Activated CD4-positive, alpha-beta memory T cell treated with anti-CD3 and anti-CD28 coated beads for 36 hours (primary cell): Measurements from ENCODE around the gene ZNF25. TPM values are rescaled to one million over a fixed set of nuclear protein-coding genes. Genes with fewer than 3 reads are reported as not detected.

Experiments
- CTCF ChIA-PET: fragments of 350-600 bp; sonication (Branson Sonifier 250); formaldehyde crosslinking; loops from one replicate; lab custom pipeline; 2021; ENCODE audit warnings: antibody characterized with exemption, inconsistent platforms; lab: Charles Lee
- POLR2A ChIA-PET: fragments of 350-600 bp; sonication (Branson Sonifier 250); formaldehyde crosslinking; loops from one replicate; lab custom pipeline; 2021; ENCODE audit warnings: antibody characterized with exemption; lab: Charles Lee
- DNase-seq: peaks from one replicate; pipeline ENCODE4 v3.0.0-alpha.2; 2020
- H3K27ac Mint-ChIP-seq: one replicate; pipeline ENCODE4 v1.8.0; 2021; ENCODE audit warnings: mixed read lengths
- H3K27me3 Mint-ChIP-seq: one replicate; pipeline ENCODE4 v1.8.0; 2021; ENCODE audit warnings: mixed read lengths
- H3K36me3 Mint-ChIP-seq: one replicate; pipeline ENCODE4 v1.8.0; 2021; ENCODE audit warnings: mixed read lengths
- H3K4me1 Mint-ChIP-seq: one replicate; pipeline ENCODE4 v1.8.0; 2021; ENCODE audit warnings: low read depth, mixed read lengths
- H3K4me3 Mint-ChIP-seq: one replicate; pipeline ENCODE4 v1.8.0; 2021; ENCODE audit warnings: mild to moderate bottlenecking, mixed read lengths
- H3K9me3 Mint-ChIP-seq: one replicate; pipeline ENCODE4 v1.8.0; 2021; ENCODE audit warnings: mixed read lengths
- intact Hi-C: fragments of 100-400 bp; cut with micrococcal nuclease; formaldehyde crosslinking; loops from one replicate; pipeline ENCODE4 v1.15.1; 2023
- total RNA-seq, 2 experiments: library from RNA; stranded (reverse); gene quantifications; one replicate each; pipeline ENCODE4 v1.2.3, GENCODE V29; 2021

The ZNF25 gene
- total RNA-seq, 2 experiments from 2014 or later, result 7.4 to 8.8 TPM

DNA sequence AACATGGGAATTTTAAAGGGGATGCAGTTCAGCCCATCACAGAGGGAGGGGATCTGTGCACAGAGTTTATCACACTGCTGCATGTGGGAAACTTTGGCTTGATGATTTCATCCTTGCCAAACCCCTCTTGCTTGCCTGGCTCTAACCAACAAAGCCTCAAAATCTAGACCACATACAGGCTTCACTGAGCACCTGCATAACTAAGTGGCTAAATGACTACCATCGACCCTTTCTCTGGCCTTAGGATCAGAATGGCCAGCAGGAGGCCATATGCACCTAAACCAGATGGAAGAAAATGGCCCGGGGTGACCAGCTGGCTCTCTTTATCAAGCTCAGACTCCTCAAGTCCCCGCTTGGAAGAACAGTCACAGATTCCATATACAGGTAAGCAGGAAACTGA, 15.6 kb upstream of the ZNF25 start:
- intact Hi-C loops, result no loop called here

DNA sequence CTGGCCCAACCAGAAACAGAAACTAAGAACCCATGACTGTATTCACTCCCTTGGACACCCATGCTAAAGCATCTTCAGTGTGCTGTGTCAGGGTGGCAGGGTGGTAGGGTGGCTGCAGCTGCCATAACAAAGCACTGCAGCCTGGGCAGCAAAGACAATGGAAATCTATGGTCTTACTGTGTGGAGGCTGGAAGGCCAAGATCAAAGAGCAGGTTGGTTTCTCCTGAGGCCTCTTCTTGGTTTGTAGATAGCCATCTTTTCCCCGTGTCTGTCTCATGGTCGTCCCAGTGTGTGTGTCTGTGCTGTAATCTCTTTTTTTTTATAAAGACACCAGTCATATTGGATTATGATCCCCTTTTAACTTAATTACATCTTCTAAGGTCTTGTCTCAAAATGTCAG, 15.2 kb upstream of the ZNF25 start:
- no peak for DNase-seq
- Mint-ChIP-seq H3K27ac (no peak overlapping the region), H3K9me3 (no peaks in the 10 kb centered on the region), H3K27me3 (peaks cover 3% of the 10 kb centered on the region), H3K4me3 (no peak overlapping the region), H3K36me3 (no peaks in the 10 kb centered on the region), H3K4me1 (no peaks in the 10 kb centered on the region)
- POLR2A ChIA-PET, result no interaction called here
- intact Hi-C loops, result no loop called here
- CTCF ChIA-PET, result no interaction called here

More for the DNA sequence above, 15.6 kb upstream of the ZNF25 start:
- Mint-ChIP-seq H3K36me3 (no peaks in the 10 kb centered on the region), H3K27ac (no peak overlapping the region), H3K9me3 (no peaks in the 10 kb centered on the region), H3K4me3 (no peak overlapping the region), H3K27me3 (peaks cover 3% of the 10 kb centered on the region), H3K4me1 (no peaks in the 10 kb centered on the region)
- CTCF ChIA-PET, result interaction anchor here (1.2 kb wide), 1 partner anchor 10 kb away, joined by 3 read pairs; no protein-coding TSS in a partner anchor
- POLR2A ChIA-PET, result no interaction called here
- no peak for DNase-seq

GRCh38 chr10:37976880-37977203, 395 bp upstream of the ZNF25 start:
- Mint-ChIP-seq H3K9me3 (no peaks in the 10 kb centered on the region), H3K4me3 (peak overlapping the region; percentile 92), H3K27me3 (no peaks in the 10 kb centered on the region), H3K4me1 (peaks cover 15% of the 10 kb centered on the region), H3K36me3 (peaks cover 4% of the 10 kb centered on the region), H3K27ac (peak overlapping the region; percentile 94)
- ChIA-PET CTCF (interaction anchor here (0.6 to 3.2 kb wide), 17 partner anchors 9 to 426 kb away, joined by 3 to 20 read pairs (median 4); partner anchors contain the start of genes ZNF33A and ZNF37A), POLR2A (interaction anchor here (1.2 to 2.2 kb wide), 5 partner anchors 33 to 426 kb away, joined by 4 to 11 read pairs (median 4); partner anchors contain the start of gene ZNF33A)
- intact Hi-C loops, result loop anchor here (1.0 kb wide), 4 partner anchors 33 to 425 kb away; partner anchors contain the start of genes ZNF248, ZNF33A and ZNF37A
- DNase-seq, result no peak

- H3K27me3 Mint-ChIP-seq, result no peaks in the 10 kb centered on the region
- POLR2A ChIA-PET, result interaction anchor here (0.6 to 2.2 kb wide), 5 partner anchors 35 to 427 kb away, joined by 3 to 11 read pairs (median 4); partner anchors contain the start of gene ZNF33A
- CTCF ChIA-PET, result interaction anchor here (0.9 to 3.2 kb wide), 4 partner anchors 35 to 390 kb away, joined by 3 to 13 read pairs (median 3); partner anchors contain the start of gene ZNF33A
- peak overlapping the region; percentile 94 for H3K27ac Mint-ChIP-seq
- DNase-seq, result peak; percentile 17
- peak overlapping the region; percentile 92 for H3K4me3 Mint-ChIP-seq
- H3K9me3 Mint-ChIP-seq, result no peaks in the 10 kb centered on the region
- peaks cover 11% of the 10 kb centered on the region for H3K36me3 Mint-ChIP-seq
- intact Hi-C loops, result loop anchor here (1.0 kb wide), 1 partner anchor 63 kb away; no protein-coding TSS in a partner anchor
- H3K4me1 Mint-ChIP-seq, result peaks cover 15% of the 10 kb centered on the region
Measured at GRCh38 chr10:37975401-37975991, 951 bp downstream of the ZNF25 start.

DNA sequence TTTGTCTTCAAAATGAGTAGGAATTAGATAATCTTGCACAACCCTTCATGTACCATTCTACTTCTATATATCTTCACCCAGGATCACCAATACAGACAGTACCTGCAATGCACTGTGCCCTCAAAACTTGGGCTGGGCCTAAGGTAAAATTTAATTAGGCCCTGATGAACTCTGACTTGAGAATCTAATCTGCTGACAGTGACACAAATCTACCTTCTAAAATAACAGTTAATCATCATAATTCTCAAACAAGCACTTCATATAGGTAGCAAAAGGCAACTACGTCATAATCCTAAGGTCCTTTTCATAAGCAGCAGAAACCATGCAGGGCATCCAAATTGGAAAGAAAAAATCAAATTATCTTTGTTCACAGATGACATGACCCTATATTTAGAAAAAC, 4.1 kb downstream of the ZNF25 start:
- H3K36me3 Mint-ChIP-seq, result peaks cover 29% of the 10 kb centered on the region
- H3K9me3 Mint-ChIP-seq, result peaks cover 2% of the 10 kb centered on the region
- DNase-seq, result no peak
- intact Hi-C loops, result no loop called here
- H3K27ac Mint-ChIP-seq, result no peak overlapping the region
- H3K4me1 Mint-ChIP-seq, result peaks cover 15% of the 10 kb centered on the region
- H3K4me3 Mint-ChIP-seq, result no peak overlapping the region
- H3K27me3 Mint-ChIP-seq, result no peaks in the 10 kb centered on the region
- ChIA-PET CTCF (no interaction called here), POLR2A (no interaction called here)

DNA sequence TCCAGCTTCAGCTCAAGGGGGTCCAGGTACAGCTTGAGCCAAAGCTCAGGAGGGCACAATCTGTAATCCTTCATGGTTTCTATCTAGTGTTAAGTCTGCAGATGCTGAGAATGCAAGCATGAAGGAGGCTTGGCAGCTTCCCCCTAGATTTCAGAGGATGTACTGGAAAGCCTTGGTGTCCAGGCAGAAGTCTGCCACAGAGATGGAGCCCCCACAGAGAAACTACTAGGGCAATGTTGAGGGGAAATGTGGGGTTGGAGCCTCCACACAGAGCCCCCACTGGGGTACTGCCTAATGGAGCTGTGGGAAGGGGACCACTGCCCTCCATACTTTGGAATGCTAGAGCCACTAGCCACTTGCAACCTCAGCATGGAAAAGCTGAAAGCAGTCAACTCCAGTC, 11.4 kb downstream of the ZNF25 start:
- CTCF ChIA-PET, result interaction anchor here (1.1 kb wide), 1 partner anchor 12 kb away, joined by 3 read pairs; no protein-coding TSS in a partner anchor
- no peak overlapping the region for H3K4me3 Mint-ChIP-seq
- no peaks in the 10 kb centered on the region for H3K4me1 Mint-ChIP-seq
- peaks cover 30% of the 10 kb centered on the region for H3K9me3 Mint-ChIP-seq
- DNase-seq, result no peak
- POLR2A ChIA-PET, result interaction anchor here (1.4 kb wide), 1 partner anchor 46 kb away, joined by 3 read pairs; the partner anchor contains the start of gene ZNF33A
- H3K27me3 Mint-ChIP-seq, result no peaks in the 10 kb centered on the region
- intact Hi-C loops, result no loop called here
- peaks cover 61% of the 10 kb centered on the region for H3K36me3 Mint-ChIP-seq
- no peak overlapping the region for H3K27ac Mint-ChIP-seq

GRCh38 chr10:37960591-37961137, 15.8 kb downstream of the ZNF25 start:
- H3K4me1 Mint-ChIP-seq, result no peaks in the 10 kb centered on the region

GRCh38 chr10:37957841-37958240, 18.6 kb downstream of the ZNF25 start:
- CTCF ChIA-PET, result no interaction called here
- H3K27ac Mint-ChIP-seq, result no peak overlapping the region
- peaks cover 23% of the 10 kb centered on the region for H3K9me3 Mint-ChIP-seq
- H3K4me1 Mint-ChIP-seq, result no peaks in the 10 kb centered on the region
- no peaks in the 10 kb centered on the region for H3K27me3 Mint-ChIP-seq
- POLR2A ChIA-PET, result no interaction called here
- no peak overlapping the region for H3K4me3 Mint-ChIP-seq
- peaks cover 71% of the 10 kb centered on the region for H3K36me3 Mint-ChIP-seq
- DNase-seq, result no peak
- intact Hi-C loops, result no loop called here

More at GRCh38 chr10:37960591-37961137, 15.8 kb downstream of the ZNF25 start:
- CTCF ChIA-PET, result no interaction called here
- H3K4me3 Mint-ChIP-seq, result no peak overlapping the region
- no peak for DNase-seq
- no peaks in the 10 kb centered on the region for H3K27me3 Mint-ChIP-seq
- H3K9me3 Mint-ChIP-seq, result peaks cover 20% of the 10 kb centered on the region
- H3K36me3 Mint-ChIP-seq, result peaks cover 59% of the 10 kb centered on the region
- POLR2A ChIA-PET, result interaction anchor here (1.1 kb wide), 1 partner anchor 158 kb away, joined by 3 read pairs; no protein-coding TSS in a partner anchor
- intact Hi-C loops, result no loop called here
- H3K27ac Mint-ChIP-seq, result no peak overlapping the region

GRCh38 chr10:37952926-37953325, 23.5 kb downstream of the ZNF25 start:
- ChIA-PET CTCF (no interaction called here), POLR2A (no interaction called here)
- H3K36me3 Mint-ChIP-seq, result peaks cover 87% of the 10 kb centered on the region
- peaks cover 34% of the 10 kb centered on the region for H3K9me3 Mint-ChIP-seq
- intact Hi-C loops, result no loop called here
- H3K4me1 Mint-ChIP-seq, result no peaks in the 10 kb centered on the region
- H3K4me3 Mint-ChIP-seq, result no peak overlapping the region
- no peaks in the 10 kb centered on the region for H3K27me3 Mint-ChIP-seq
- DNase-seq, result no peak
- no peak overlapping the region for H3K27ac Mint-ChIP-seq

DNA sequence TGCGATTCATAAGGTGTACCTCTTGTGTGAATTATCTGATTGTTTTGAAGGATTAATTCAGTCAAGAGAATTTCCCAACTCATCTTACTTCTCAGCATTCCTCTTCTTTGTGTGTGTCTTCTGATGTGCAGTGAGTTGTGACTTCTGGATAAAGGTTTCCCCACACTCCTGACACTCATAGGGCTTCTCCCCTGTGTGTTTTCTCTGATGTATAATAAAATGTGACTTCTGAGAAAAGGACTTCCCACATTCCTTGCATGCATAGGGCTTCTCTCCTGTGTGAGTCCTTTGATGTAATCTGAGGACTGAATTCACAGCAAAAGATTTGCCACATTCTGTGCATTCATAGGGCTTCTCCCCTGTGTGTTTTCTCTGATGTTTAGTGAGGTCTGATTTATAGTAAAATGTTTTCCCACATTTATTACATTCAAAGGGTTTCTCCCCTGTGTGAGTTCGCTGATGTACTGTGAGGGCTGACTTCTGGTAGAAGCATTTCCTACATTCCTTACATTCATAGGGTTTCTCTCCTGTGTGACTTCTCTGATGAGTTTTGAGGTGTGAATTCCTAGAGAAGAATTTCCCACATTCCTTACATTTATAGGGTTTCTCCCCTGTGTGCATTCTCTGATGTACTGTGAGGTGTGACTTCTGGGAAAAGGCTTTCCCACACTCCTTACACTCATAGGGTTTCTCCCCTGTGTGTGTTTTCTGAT, 24.2 kb downstream of the ZNF25 start:
- Mint-ChIP-seq H3K9me3 (peaks cover 34% of the 10 kb centered on the region), H3K4me1 (no peaks in the 10 kb centered on the region), H3K36me3 (peaks cover 82% of the 10 kb centered on the region), H3K4me3 (no peak overlapping the region), H3K27ac (no peak overlapping the region), H3K27me3 (no peaks in the 10 kb centered on the region)
- intact Hi-C loops, result no loop called here
- DNase-seq, result no peak
- ChIA-PET CTCF (no interaction called here), POLR2A (no interaction called here)

DNA sequence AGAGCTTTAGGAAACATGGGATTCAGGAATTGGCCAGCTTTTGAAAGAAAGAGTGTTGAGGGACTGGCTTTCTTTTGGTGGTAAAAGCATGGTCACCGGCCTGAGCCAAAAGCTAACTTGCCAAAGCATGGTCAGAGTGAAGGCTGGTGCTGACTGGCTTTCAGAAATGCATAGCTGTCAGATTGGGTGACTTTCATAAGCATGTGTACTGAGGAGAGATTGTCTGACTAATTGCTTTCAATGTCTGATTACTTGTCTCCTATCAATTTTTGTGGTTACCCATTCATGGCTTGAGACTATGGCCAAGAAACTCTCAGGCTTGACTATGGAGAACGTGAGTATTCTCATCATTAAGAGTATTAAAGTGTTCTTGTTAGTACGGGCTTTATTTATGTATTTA, 28.2 kb downstream of the ZNF25 start:
- CTCF ChIA-PET, result no interaction called here
- peaks cover 19% of the 10 kb centered on the region for H3K9me3 Mint-ChIP-seq
- H3K4me3 Mint-ChIP-seq, result no peak overlapping the region
- intact Hi-C loops, result no loop called here
- POLR2A ChIA-PET, result no interaction called here
- DNase-seq, result no peak
- no peaks in the 10 kb centered on the region for H3K4me1 Mint-ChIP-seq
- H3K36me3 Mint-ChIP-seq, result peaks cover 44% of the 10 kb centered on the region
- H3K27ac Mint-ChIP-seq, result no peak overlapping the region
- H3K27me3 Mint-ChIP-seq, result no peaks in the 10 kb centered on the region

GRCh38 chr10:37947526-37947925, 28.9 kb downstream of the ZNF25 start:
- Mint-ChIP-seq H3K4me3 (no peak overlapping the region), H3K9me3 (peaks cover 12% of the 10 kb centered on the region), H3K4me1 (no peaks in the 10 kb centered on the region), H3K27ac (no peak overlapping the region), H3K36me3 (peaks cover 37% of the 10 kb centered on the region), H3K27me3 (no peaks in the 10 kb centered on the region)
- ChIA-PET POLR2A (no interaction called here), CTCF (no interaction called here)
- no peak for DNase-seq
- intact Hi-C loops, result no loop called here
